B cell (primary cell): ENCODE measurements around the gene TNNT1. TPM values are rescaled to one million over a fixed set of nuclear protein-coding genes. Genes with fewer than 3 reads are reported as not detected.

Experiments used
- ATAC-seq: fragments of 200-7000 bp; cut with Tn5 transposase; one replicate; pipeline ENCODE4 v1.10.0; 2021; ENCODE audit warnings: low read depth, mild to moderate bottlenecking, moderate number of reproducible peaks, moderate library complexity
- CTCF ChIA-PET: fragments of 350-600 bp; sonication (Branson Sonifier 250); formaldehyde crosslinking; loops from one replicate; lab custom pipeline; 2021; ENCODE audit warnings: antibody characterized with exemption, inconsistent platforms; lab: Charles Lee
- POLR2A ChIA-PET: fragments of 350-600 bp; sonication (Branson Sonifier 250); formaldehyde crosslinking; loops from one replicate; lab custom pipeline; 2021; ENCODE audit warnings: antibody characterized with exemption; lab: Charles Lee
- DNase-seq: peaks from one replicate; pipeline ENCODE4 v3.0.0; 2013
- H2AFZ ChIP-seq: 2 replicates; pipeline ENCODE4 v1.6.1; 2012; ENCODE audit warnings: mild to moderate bottlenecking, low read depth, low read length; ENCODE audit not compliant: insufficient read depth, poor library complexity, severe bottlenecking
- H3K27ac ChIP-seq, 2 donors: 1 replicate in 1 of 2; 2 replicates in 1 of 2; pipeline ENCODE4 v1.5.1; 2012 to 2013; ENCODE audit warnings: low read length in 2 of 2, mild to moderate bottlenecking in 2 of 2, moderate library complexity in 1 of 2
- H3K27me3 ChIP-seq, 4 experiments: fragments of 200-600 bp in 1 of 4; sonication (generic) in 1 of 4; replicated peaks in 1 of 4; 1 replicate in 2 of 4; 2 replicates in 2 of 4; pipeline versions ENCODE4 v1.6.1 to v1.7.0; 2013 to 2016; ENCODE audit warnings: low read length in 3 of 4, mild to moderate bottlenecking in 2 of 4, mixed read lengths in 1 of 4, moderate library complexity in 1 of 4; ENCODE audit not compliant: insufficient read depth in 4 of 4, control insufficient read depth in 3 of 4; ENCODE audit errors: control extremely low read depth in 1 of 4
- H3K36me3 ChIP-seq, 2 experiments: replicated peaks in 1 of 2; 1 replicate in 1 of 2; 2 replicates in 1 of 2; pipeline versions ENCODE4 v1.6.1 to v1.7.1; 2013; ENCODE audit warnings: low read length in 1 of 2; ENCODE audit not compliant: insufficient read depth in 2 of 2, control insufficient read depth in 1 of 2; ENCODE audit errors: control extremely low read depth in 1 of 2, extremely low read depth in 1 of 2
- H3K4me1 ChIP-seq, 2 donors: fragments of 200-600 bp in 1 of 2; sonication (generic) in 1 of 2; 1 replicate in 1 of 2; 2 replicates in 1 of 2; pipeline versions ENCODE4 v1.5.1 to v1.6.1; 2013 to 2017; ENCODE audit warnings: low read length in 2 of 2; ENCODE audit not compliant: control insufficient read depth in 2 of 2, insufficient read depth in 2 of 2
- H3K4me2 ChIP-seq: replicated peaks from 2 replicates; pipeline ENCODE3; 2012; ENCODE audit warnings: mild to moderate bottlenecking, low read depth, low read length; ENCODE audit not compliant: poor library complexity, severe bottlenecking
- H3K4me3 ChIP-seq, 5 experiments: fragments of 200-600 bp in 1 of 5; sonication (generic) in 1 of 5; 1 replicate in 3 of 5; 2 replicates in 2 of 5; pipeline versions ENCODE4 v1.5.1 to v1.7.0; 2011 to 2016; ENCODE audit warnings: low read length in 4 of 5, mild to moderate bottlenecking in 4 of 5, low read depth in 2 of 5, control low read depth in 1 of 5, moderate library complexity in 1 of 5; ENCODE audit not compliant: insufficient read depth in 1 of 5; ENCODE audit errors: control extremely low read depth in 1 of 5, extremely low read depth in 1 of 5
- H3K79me2 ChIP-seq: fragments of 200-600 bp; sonication (generic); one replicate; pipeline ENCODE4 v1.6.0; 2016; ENCODE audit warnings: low read length; ENCODE audit not compliant: control insufficient read depth, insufficient read depth
- H3K9ac ChIP-seq: fragments of 200-600 bp; sonication (generic); 2 replicates; pipeline ENCODE4 v1.6.1; 2017; ENCODE audit warnings: mild to moderate bottlenecking, low read length, moderate library complexity
- H3K9me3 ChIP-seq, 3 donors: one replicate each; pipeline versions ENCODE4 v1.6.1 to v1.7.1; 2013; ENCODE audit warnings: low read length in 2 of 3; ENCODE audit not compliant: control insufficient read depth in 2 of 3, insufficient read depth in 1 of 3; ENCODE audit errors: control extremely low read depth in 1 of 3
- H4K20me1 ChIP-seq: 2 replicates; pipeline ENCODE4 v1.6.0; 2012; ENCODE audit warnings: mild to moderate bottlenecking, low read length; ENCODE audit not compliant: insufficient read depth, control insufficient read depth, poor library complexity, severe bottlenecking
- H3K27ac Mint-ChIP-seq: one replicate; pipeline ENCODE4 v1.8.0; 2021; ENCODE audit warnings: mixed read lengths
- H3K27me3 Mint-ChIP-seq: one replicate; pipeline ENCODE4 v1.8.0; 2021; ENCODE audit warnings: mixed read lengths
- H3K4me1 Mint-ChIP-seq: one replicate; pipeline ENCODE4 v1.8.0; 2021; ENCODE audit warnings: mixed read lengths
- H3K4me3 Mint-ChIP-seq: one replicate; pipeline ENCODE4 v1.8.0; 2021; ENCODE audit warnings: mixed read lengths
- H3K9me3 Mint-ChIP-seq: one replicate; pipeline ENCODE4 v1.8.0; 2022; ENCODE audit warnings: mixed read lengths; ENCODE audit not compliant: insufficient read depth
- EZH2 ChIP-seq: IDR thresholded peaks from 2 replicates; pipeline ENCODE4 v1.6.1; 2012; ENCODE audit warnings: borderline replicate concordance, low read depth, mild to moderate bottlenecking, moderate library complexity, low read length; ENCODE audit not compliant: insufficient read depth, poor library complexity, severe bottlenecking
- WGBS: methylation state at CpG from one replicate; pipeline ENCODE4 v1.1.5; 2013; ENCODE audit warnings: missing lambda C conversion rate; ENCODE audit not compliant: insufficient coverage; 5-methylcytosine and 5-hydroxymethylcytosine counted together
- intact Hi-C: fragments of 100-400 bp; cut with micrococcal nuclease; formaldehyde crosslinking; loops from one replicate; pipeline ENCODE4 v1.10.0; 2022
- polyA plus RNA-seq: library from polyadenylated mRNA; depleted of rRNA; stranded (reverse); fragments of >200 nt; gene quantifications from 2 replicates; pipeline ENCODE4 v1.2.3, GENCODE V29; 2012
- total RNA-seq, 2 donors: library from RNA; stranded (reverse); fragments of 120-200 nt in 1 of 2; gene quantifications; 1 replicate in 1 of 2; 2 replicates in 1 of 2; pipeline versions ENCODE4 v1.2.3 to v1.2.4, GENCODE V29; 2013 to 2022
- TF ChIP-seq, protein P1 (sequence below): fragments of 200-600 bp; IDR thresholded peaks from one replicate; pipeline ENCODE4 v1.8.0; 2022; ENCODE audit warnings: antibody characterized with exemption, mild to moderate bottlenecking

The TNNT1 gene
- total and polyA plus RNA-seq, 2 donors (not counting 1 experiment from before 2014, with no cell fraction given) = not detected

DNA sequence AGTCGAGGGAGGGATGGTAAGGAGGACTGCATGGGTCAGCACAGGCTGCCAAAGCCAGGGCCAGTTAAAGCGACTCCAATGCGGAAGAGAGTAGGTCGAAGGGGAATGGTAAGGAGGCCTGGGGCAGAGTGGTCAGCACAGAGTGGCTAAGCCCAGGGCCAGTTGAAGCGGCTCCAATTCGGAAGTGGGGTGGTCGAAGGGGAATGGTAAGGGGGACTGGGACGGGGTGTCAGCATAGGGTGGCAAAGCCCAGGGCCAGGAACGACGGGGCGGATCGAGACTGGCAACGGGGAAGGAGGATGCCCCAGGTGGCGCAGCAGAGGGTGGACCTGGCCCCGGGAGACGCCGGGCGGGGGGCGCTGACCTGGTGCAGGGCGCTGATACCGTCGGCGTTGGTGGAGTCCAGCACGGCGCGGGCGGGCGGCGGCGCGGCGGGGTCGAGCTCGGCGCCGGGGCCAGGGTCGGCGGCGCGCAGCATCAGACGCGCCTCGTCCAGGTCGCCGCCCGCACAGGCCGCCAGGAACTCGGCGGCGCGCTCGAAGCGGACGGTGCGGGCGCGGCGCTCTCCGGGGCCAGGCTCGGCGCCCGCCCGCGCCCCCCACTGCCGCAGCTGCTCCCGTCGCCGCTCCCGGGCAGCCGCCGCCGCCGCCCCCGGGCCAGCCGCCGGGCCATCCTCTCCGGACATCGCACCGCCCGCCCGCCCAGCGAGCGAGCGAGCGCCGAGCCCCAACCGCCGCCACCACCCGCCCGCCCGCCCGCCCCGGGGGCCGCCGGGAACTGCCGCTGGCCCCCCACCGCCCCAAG is 31.9 kb downstream of the TNNT1 start, which contains the start of gene PPP1R12C:
Gene PPP1R12C, minus strand, starts transcription at position 779 of the 804 bp plus-strand sequence. Its CDS starts 94 bp downstream, at position 685.
- Histone ChIP-seq H3K27ac (peak within 1 kb of the TSS; percentile 31 to 77), H3K9me3 (no peaks in the 10 kb centered on the region), H3K36me3 (peaks cover 0 to 7% of the 10 kb centered on the region in 2 experiments), H3K79me2 (peaks cover 46% of the 10 kb centered on the region), H3K9ac (peak within 1 kb of the TSS; percentile 93), H3K4me1 (peaks cover 12 to 44% of the 10 kb centered on the region in 2 donors), H2AFZ (peak within 1 kb of the TSS; percentile 87), H3K27me3 (no peaks in the 10 kb centered on the region), H4K20me1 (peaks cover 50% of the 10 kb centered on the region), H3K4me3 (peak within 1 kb of the TSS; percentile 75 to 98 (median 81)), H3K4me2 (peak within 1 kb of the TSS; percentile 98)
- WGBS = under 1% methylated on average over 97 of the region's 97 CpGs
- Mint-ChIP-seq H3K4me3 (peak within 1 kb of the TSS; percentile 98), H3K9me3 (no peaks in the 10 kb centered on the region), H3K27ac (peak within 1 kb of the TSS; percentile 97), H3K4me1 (peaks cover 50% of the 10 kb centered on the region), H3K27me3 (no peaks in the 10 kb centered on the region)
- intact Hi-C loops = loop anchor here (1.0 to 10.0 kb wide), 7 partner anchors 54 to 1002 kb away; partner anchors contain the start of genes EPN1, PRPF31, RDH13 and RPL28
- POLR2A ChIA-PET = interaction anchor here (1.0 to 1.7 kb wide), 3 partner anchors 30 to 537 kb away, joined by 3 to 4 read pairs (median 3); partner anchors contain the start of genes U2AF2 and UBE2S
- TF ChIP-seq, protein P1, sequence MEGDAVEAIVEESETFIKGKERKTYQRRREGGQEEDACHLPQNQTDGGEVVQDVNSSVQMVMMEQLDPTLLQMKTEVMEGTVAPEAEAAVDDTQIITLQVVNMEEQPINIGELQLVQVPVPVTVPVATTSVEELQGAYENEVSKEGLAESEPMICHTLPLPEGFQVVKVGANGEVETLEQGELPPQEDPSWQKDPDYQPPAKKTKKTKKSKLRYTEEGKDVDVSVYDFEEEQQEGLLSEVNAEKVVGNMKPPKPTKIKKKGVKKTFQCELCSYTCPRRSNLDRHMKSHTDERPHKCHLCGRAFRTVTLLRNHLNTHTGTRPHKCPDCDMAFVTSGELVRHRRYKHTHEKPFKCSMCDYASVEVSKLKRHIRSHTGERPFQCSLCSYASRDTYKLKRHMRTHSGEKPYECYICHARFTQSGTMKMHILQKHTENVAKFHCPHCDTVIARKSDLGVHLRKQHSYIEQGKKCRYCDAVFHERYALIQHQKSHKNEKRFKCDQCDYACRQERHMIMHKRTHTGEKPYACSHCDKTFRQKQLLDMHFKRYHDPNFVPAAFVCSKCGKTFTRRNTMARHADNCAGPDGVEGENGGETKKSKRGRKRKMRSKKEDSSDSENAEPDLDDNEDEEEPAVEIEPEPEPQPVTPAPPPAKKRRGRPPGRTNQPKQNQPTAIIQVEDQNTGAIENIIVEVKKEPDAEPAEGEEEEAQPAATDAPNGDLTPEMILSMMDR = no peak
- TF ChIP-seq EZH2 = no peak
- CTCF ChIA-PET = interaction anchor here (1.5 to 3.0 kb wide), 3 partner anchors 24 to 398 kb away, joined by 3 to 14 read pairs (median 10); no protein-coding TSS in a partner anchor
- peak; percentile 5 for ATAC-seq
- DNase-seq = no peak
